DMS153 treated with DMSO at 0.1 percent for 48 hours (cell line): ENCODE results near the gene EIF4G3.
A peak's percentile ranks its signal among the peaks of the same experiment; 100 is the strongest.
"Not testable (repeated sequence)": the region's sequence is repeated elsewhere in the genome, so short reads cannot be mapped to it uniquely, and the experiment has no call there.

Source experiments
- DNase-seq: peaks from one replicate; lab custom pipeline; 2025; ENCODE audit not compliant: unreplicated experiment; lab: John Stamatoyannopoulos, UW

Gene EIF4G3

DNA sequence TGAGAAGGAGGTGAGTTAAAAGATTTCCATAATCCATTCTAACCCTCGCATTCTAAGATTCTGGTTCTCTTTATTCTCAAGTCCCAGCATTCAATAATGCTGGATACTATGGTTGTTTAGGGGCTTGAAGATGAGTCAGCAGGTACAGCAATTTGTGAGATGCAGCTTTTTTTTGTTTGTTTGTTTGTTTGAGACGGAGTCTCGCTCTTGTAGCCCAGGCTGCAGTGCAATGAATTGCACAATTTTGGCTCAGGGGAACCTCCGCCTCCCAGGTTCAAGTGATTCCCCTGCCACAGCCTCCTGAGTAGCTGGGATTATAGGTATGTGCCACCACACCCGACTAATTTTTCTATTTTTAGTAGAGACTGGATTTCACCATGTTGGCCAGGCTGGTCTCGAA, 23.3 kb downstream of the EIF4G3 start:
- no peak for DNase-seq

DNA sequence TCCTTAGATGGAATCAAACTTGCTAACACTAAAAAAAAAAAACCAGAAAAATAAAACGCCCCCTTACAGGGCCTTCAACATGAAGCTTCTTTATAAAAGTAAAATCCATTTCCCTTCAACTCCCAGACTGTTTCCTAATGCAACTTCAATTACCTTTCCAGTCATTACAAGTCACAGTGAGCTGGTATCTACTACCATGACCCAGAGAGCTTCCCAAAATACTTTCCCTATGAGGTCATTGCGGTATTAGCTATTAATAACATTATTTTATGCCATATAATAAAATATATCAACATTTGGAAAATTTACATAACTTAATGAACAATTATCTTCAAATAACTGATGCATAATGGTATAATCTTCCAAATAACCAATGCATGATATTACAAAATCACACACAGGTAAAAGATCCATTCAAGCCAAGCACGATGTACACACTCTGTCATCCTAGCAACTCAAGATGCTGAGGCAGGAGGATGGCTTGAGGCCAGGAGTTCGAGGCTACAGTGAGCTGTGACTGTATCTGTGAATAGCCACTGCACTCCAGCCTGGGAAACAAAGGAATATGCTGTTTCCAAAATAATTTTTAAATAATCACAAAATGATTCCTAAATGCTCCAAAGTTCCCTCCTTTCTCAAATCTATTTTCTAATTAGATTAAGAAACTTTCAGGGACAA, 24.1 kb downstream of the EIF4G3 start:
- no peak for DNase-seq

DNA sequence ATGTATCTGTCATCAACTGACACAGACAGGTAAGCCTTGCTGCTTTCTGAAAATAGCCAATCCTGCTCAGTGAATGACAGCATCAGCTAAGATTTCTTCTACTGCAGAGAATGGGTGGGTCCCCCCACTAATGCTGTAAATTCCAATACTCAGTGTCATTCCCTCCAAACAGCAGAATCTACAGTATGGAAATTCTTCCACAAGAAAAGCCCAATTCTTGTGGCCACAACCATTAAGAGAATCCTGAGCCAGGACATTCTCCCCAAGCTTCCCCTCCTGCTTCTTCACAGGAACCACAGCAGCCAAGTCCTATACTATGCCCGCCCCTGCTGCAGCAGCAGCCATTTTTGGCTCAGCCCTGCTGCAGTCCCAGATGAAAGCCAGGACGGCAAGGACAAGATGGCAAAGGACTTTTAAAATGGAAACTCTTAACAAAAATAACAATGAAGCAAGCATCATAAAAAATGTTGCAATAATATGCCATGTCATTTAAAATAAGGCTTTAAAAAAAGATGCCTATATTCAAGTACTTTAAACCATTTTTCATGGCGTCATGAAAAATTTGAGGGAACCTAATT, 26.8 kb downstream of the EIF4G3 start:
- DNase-seq, result no peak

DNA sequence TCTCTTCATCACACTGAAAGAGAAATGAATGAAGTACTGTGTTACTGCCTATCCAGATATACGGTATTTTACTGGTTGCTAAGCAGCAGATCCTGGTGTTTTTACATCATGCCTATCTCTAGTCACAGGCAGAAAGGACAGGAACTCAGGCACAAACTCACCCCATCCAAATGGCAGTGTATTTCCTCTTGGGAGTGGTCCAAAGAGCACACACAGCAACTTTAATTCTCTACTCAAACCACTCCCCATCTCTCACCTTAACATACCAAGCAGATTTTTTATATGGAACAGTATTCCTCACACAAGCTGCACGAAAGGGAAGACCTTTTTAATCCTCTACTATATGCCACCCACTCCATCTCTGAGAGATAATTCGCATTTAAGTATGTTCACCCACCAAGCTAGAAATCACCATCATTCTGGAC, 27.3 kb downstream of the EIF4G3 start:
- peak; percentile 93 for DNase-seq

DNA sequence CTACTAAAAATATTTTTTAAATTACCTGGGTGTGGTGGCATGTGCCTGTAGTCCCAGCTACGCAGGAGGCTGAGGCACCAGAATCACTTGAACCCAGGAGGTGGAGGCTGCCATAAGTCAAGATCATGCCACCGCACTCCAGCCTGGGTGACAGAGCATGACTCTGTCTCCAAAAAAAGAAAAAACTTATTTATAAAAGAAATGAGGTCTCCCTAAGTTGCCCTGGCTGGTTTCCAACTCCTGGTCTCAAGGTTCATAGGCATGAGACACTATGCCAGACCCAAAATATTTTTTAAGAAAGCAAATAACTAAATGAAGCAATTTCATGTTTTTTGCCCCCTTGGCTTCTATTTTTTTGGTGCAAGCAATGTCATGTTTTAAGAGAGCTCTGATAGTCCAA, 32.9 kb downstream of the EIF4G3 start:
- DNase-seq, result no peak

DNA sequence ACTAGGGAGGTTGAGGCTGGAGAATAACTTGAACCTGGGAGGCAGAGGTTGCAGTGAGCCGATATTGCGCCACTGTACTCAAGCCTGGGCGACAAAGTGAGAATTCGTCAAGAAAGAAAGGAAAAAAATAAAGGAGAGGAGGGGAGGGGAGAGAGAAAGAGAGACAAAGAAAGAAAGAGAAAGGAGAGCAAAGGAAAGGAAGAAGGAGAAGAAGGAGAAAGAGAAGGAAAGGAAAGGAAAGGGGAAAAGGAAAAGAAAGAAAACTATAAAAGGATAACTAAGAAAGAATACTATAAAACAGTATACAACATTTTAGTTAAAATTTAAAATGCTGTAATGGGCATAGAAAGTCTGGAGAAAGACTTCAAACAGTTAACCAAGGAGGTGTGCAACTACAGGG, 33.6 kb downstream of the EIF4G3 start:
- no peak for DNase-seq

DNA sequence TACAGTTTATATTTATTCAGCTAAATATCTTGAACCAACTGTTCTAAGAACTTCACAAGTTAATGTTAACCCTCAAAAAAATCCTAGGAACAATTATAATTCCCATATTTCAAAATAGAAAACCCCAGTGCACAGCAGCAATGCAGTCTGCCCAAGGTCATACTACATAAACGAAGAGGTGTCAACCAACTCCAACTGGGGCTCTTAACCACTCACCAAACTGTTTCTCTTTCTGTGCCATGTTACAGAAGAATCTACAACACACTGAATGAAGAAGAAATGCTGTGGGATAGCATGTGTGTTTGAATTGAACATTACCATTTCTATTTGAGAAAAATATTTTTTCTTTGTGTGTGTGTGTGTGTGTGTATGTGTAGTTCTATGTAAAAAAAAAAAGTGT, 35.7 kb downstream of the EIF4G3 start:
- DNase-seq, result no peak

DNA sequence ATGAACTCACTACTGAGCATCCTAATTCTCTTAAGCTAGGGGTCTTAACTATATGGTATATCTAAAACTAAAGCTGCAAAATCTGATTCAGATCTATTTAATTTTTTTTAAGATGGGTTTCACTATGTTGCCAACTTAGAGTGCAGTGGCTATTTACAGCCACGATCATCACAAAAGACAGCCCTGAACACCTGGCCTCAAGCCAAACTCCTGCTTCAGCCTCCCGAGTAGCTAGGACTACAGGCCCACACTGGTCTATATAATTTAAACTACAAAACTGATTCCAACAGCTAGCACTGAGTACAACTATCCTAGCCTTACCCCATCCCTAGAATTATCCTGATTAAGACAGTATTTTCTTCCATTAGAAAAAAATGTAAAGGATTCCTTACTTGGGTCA, 37.1 kb downstream of the EIF4G3 start:
- DNase-seq, result peak; percentile 52

DNA sequence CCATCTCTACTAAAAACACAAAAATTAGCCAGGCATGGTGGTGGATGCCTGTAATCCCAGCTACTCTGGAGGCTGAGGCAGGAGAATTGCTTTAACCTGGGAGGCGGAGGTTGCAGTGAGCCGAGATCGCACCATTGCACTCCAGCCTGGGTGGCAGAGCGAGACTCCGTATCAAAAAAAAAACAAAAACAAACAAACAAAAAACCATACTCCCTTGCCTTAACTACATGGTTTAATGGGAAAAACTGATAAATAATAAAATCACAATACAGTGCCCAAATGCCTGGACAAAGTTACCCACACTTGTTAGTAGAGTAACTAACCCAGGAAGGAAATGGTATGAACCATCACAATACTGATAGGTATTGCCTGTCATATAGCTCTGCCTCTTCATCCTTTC, 40.4 kb downstream of the EIF4G3 start:
- not testable (repeated sequence) for DNase-seq

DNA sequence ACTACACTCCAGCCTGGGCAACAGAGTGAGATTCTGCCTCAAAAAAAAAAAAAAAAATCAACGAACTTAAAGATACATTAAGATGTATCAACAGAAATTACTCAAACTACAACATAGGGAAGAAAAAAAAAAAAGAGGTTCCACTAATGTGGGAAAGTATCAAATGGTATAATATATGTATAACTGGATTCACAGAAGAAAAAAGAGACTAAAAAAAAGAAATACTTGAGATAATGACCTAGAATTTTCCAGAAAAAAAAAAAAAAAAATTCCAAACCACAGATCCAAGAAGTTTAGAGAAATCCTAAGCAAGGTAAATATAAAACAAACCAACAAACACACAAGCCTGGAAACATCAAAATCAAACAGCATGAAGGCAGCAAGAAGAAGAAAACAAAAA, 45.5 kb downstream of the EIF4G3 start:
- DNase-seq, result no peak

DNA sequence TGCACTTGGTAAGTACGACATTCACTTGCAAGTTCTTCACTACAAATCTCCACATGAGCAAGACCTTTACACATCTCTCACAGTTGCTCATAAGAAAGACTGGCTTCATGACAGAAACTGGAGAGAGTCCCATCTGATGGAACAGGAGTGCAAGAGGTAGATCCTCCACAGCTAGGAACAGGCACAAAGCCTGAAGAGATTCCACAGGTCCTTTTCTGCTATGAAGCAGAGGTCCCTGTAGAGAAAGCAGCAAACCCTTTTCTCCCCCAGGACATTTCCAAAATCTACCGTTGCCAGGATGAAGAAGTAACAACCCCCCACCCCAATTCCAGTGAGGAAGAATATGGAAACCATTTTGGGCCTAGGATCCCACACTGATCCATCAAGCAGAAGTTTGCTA, 47.3 kb downstream of the EIF4G3 start:
- no peak for DNase-seq

DNA sequence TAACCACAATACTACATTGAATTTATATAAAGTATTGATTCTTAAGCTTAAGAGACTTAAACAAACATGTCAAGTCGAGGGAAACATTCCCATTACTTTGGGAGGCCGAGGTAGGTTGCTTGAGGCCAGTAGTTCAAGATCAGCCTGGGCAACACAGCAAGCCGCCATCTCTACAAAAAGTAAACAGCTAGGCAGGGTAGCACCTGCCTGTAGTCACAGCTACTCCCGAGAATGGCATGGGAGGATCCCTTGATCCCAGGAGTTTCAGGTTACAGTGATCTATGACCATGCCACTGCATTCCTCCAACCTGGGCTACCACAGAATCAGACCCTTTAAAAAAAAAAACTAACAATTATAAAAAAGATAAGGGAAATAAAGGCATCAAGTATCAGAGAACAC, 50.4 kb downstream of the EIF4G3 start:
- peak; percentile 27 for DNase-seq

DNA sequence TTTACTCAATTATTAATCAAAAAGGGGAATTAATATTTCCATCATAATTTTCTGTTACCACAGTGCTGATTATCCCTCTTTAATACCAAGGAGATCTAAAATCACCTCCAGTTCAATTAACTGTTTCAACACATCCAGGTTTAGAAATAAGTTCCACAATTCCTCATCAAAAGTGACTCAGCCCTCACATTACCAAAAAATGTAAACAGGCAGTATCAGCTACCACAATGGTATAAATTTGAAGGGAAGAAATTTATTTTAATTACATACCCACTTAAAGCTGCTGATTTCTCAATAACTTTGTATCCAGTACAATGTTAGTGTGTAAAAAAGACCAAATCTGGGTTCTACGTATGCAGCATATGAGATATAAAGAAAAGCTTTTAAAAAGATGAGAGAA, 51.9 kb downstream of the EIF4G3 start:
- no peak for DNase-seq

DNA sequence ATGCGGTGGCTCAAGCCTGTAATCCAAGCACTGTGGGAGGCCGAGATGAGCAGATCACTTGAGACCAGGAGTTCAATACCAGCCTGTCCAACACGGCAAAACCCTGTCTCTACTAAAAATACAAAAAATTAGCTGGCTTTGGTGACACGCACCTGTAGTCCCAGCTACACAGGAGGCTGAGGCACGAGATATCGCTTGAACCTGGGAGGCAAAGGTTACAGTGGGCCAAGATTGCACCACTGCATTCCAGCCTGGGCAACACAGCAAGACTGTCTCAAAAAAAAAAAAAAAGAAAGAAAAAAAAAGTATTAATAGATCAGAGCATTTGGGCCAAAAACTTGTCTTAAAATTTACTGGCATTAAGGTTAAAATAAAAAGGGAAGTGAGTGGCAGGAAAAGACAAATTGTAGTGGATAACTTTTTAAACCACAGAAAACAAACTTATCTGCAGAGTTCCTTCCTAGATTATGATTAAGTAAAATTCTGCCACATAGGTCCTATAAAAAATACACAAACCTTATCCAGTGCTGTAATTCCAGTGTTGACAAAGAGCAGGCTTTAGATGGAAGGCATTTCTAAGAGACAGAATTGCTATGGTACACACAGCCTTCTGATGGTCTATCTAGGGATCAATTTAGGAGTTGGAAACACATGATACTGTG, 53.3 kb downstream of the EIF4G3 start:
- no peak for DNase-seq

DNA sequence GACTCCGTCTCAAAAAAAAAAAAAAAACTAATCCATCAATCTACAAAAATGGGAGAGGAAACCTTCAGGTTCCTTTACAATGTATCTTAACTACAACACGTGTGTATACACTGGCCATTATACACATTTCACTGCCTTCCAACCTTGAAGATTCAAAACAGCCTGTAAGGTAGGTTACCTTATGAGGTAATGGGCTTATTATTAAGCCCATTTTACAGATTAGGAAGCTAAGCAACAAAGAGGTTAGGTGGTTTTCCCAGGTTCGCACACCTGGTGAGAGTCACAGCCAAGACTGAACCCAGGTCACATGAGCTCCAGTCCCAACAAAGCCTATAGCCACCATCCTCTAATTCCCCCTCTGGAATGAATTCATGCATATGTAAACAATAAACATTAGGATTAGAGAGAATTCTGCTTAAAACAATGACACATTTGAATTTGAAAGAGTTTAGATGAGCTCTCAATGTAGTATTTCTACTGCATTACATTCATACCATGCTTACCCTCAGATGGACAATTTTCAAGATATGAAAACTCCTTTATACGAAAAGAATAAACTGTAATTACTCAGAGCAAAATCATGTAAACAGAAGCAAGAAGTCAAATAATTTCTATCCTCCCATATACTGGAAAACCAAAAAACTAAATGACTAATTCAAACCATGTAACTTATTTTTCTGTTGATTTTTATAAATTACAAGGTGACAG, 54.8 kb downstream of the EIF4G3 start:
- DNase-seq, result no peak

DNA sequence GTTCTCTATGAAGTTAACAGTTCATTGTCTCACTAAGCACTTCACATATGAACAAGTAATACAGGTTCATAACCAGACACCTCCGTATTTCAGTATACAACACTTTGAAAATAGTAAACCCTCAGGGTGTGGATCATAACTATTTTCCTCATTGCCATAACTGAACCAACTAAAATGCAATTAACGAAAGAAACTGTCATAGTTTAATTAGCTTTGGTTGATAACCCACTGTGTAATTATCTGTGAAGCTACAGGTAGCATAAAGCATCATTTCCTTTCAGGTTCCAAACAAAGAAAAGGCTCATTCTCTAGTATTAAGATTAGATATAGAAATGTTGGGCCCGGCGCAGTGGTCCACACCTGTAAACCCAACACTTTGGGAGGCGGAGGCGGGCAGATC, 58.5 kb downstream of the EIF4G3 start:
- DNase-seq, result no peak

DNA sequence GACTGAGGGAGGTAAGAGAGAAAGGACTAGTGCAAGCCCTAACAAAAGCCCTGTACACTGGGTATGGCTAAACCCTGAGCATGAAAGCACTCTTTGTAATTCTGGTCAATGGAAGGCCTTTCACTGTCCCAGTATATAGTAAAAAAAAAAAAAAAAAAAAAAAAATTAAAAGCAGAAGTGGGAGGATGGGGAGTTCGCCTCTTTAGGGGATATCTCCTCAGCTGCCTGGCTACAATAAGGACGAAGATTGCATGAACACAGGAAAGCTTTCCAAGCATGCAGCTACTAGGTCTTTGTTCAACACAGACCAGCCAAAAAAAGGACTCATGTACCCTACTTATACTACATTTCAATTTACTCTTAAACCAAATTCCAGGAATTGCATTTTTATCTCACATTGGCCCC, 59.1 kb downstream of the EIF4G3 start:
- DNase-seq, result no peak

DNA sequence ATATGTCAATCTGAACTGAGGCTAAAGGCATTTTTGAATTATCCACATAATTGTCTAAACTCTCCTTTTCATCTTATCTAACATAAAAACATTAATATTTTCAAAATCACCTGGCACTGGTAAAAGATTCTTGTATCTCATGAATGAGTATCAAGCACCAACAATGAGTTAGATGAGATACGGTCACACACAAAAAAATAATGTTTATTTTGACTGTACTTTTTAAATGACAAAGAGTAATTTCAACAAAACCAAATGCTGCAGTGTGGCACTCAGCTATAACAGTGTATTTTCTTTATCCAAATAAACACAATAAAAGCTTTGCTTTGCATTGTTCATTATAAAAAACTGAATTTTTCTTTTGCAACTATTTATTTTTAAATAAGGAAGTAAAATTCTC, 59.5 kb downstream of the EIF4G3 start:
- DNase-seq, result no peak

DNA sequence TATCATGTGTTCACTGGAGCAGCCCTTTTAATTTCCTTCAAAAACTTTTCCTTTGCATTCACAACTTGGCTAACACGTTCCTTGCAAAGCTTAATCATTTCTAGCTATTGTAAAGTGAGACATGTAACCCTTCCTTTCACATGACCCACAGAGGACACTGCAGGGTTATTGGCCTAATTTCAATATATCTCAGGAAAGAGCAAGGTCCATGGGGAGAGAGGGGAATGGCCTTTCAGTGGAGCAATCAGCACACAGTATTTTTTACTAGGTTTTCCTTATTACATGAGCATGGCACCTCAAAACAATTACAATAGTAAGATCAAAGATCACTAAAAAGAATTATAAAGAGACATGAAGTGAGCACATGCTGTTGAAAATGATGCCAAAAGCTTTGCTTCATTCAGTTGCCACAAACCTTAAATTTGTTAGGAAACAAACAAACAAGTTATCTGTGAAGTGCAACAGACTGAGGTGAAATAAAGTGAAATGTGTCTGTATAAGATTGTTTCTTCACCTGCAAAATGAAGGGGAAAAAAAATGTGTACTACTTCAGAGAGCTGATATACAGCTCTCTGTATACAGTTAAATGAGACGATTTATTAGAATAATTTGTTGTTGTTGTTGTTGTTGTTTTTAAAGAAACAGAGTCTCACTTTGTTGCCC, 61.5 kb downstream of the EIF4G3 start:
- no peak for DNase-seq

DNA sequence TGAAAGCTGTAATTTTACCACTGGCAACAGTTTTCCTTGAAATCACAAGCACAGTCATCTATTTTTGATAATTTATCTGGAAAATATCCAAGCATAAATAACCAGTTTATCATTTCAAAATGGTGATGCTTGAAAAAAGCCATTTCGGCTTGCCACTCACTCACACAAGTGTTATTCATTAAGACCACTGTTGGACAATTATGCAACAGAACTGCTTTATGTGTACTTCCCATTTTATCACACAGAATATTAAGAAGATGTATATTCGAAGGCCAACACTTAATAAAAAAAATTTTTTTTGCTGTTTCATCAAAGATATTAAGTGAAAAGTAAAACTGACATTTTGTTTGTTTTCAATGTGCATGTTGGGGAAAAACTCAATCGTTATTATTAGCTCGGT, 62.3 kb downstream of the EIF4G3 start:
- DNase-seq, result no peak

DNA sequence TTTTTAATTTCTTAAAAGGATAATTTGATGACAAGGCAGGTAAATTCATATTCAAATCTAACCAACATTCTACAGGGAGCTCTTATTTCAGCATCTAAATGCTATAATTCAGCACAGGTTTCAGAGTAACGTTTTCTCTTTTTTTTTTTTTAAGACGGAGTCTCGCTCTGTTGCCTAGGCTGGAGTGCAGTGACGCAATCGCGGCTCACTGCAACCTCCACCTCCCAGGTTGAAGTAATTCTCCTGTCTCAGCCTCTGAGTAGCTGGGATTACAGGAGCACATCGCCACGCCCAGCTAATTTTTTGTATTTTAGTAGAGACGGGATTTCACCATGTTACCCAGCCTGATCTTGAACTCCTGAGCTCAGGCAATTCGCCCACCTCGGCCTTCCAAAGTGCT, 66.5 kb downstream of the EIF4G3 start:
- DNase-seq, result no peak

DNA sequence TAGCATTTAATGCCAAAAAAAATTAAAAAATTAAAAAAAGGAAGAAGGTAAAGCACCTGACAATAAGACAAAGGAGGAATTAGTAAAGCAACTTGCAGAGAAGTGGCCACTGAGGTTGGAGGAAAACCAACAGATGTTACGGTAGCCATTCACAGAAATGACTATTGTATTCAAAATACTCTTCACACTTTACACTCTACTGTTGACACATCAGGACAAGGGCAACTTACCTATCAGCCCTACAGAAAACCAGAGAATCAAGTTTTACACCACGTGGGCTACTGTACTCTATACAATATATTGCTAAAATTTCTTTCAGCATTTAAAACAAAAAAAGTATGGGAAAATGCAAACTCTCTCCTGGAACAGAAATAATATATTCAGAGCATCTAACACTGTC, 70.0 kb downstream of the EIF4G3 start:
- DNase-seq, result no peak
